ENCODE data around the gene SST. TPM values are rescaled to one million over a fixed set of nuclear protein-coding genes. Genes with fewer than 3 reads are reported as not detected.

Gene SST
- total and polyA plus RNA-seq, 10 of the 15 experiments (the other 5 are each of a cell fraction or from before 2014, with no cell fraction given) = 0.35 to 0.38 TPM; not detected in 8

DNA sequence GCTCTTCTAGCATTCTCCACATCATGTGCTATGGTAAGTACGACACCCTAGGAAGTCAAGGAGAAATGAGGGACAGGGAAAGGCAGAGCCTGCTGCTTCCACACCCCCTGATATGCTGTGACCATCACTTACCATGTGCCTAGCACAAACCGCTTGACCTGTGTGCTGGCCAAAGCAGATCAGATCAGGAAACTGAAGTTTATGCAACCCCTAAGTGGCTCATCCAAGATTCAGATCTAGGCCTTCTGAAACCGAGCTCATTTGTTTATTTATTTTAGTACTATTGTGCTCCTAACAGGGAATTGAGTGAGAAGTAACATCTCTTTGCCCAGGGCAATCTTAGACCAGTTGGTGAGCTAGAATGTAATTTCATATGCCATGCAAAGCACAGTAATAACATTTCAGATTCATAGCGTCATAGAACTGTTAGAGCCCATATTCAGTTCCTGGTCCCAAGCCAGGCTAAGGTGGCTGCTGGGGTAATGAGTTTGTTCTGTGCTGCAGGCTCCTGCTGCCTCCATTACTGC, 32.4 kb upstream of the SST start, which contains the start of gene RTP2:
Gene RTP2, minus strand, starts transcription at position 51 of the 527 bp plus-strand sequence. CDS start 429 bp downstream, outside the sequence.
- WGBS (ENCODE audit: insufficient coverage, insufficient replicate concordance, low lambda C conversion rate, missing lambda C conversion rate) = 26% methylated on average over 4 of the region's 4 CpGs
- Histone ChIP-seq H3K79me2 (ENCODE audit: control insufficient read depth, insufficient read depth, low read length) (no peaks in the 10 kb centered on the region), H3K27me3 (replicated peaks in 1 of 2; ENCODE audit: control insufficient read depth in 2 of 2, insufficient read depth in 2 of 2, low read length in 1 of 2) (peaks cover 0 to 1% of the 10 kb centered on the region in 2 experiments; a peak in 1 of 4 replicates), H3K4me2 (ENCODE audit: control insufficient read depth, insufficient read depth) (no peak within 1 kb of the TSS), H3K9me3 (replicated peaks; ENCODE audit: control insufficient read depth, insufficient read depth, low read length) (no peaks in the 10 kb centered on the region), H3K4me3 (no peak within 1 kb of the TSS), H3K27ac (ENCODE audit: control insufficient read depth, insufficient read depth) (no peak within 1 kb of the TSS), H2AFZ (ENCODE audit: control insufficient read depth, low read depth, low read length) (no peak within 1 kb of the TSS), H4K20me1 (ENCODE audit: control insufficient read depth, insufficient read depth) (no peaks in the 10 kb centered on the region), H3K36me3 (ENCODE audit: control insufficient read depth in 2 of 2, insufficient read depth in 2 of 2, low read length in 1 of 2) (no peaks in the 10 kb centered on the region), H3K9ac (ENCODE audit: control insufficient read depth, insufficient read depth, low read length) (no peak within 1 kb of the TSS), H3K4me1 (ENCODE audit: control insufficient read depth, insufficient read depth, low read length) (no peaks in the 10 kb centered on the region)
- TF ChIP-seq ZNF274 (IDR thresholded peaks at IDR 0.05; ENCODE audit: insufficient read depth, insufficient read length) (no peak), SMAD5 (IDR thresholded peaks at IDR 0.05; ENCODE audit: low read depth) (no peak), PML (IDR thresholded peaks at IDR 0.05; ENCODE audit: low read length) (no peak), BCL11A (IDR thresholded peaks at IDR 0.05; ENCODE audit: low read depth, low read length) (no peak), CHD2 (IDR thresholded peaks at IDR 0.05; ENCODE audit: borderline replicate concordance, low read depth, low read length) (no peak), NFYA (IDR thresholded peaks at IDR 0.05; ENCODE audit: borderline replicate concordance, low read depth, low read length) (no peak), SRF (IDR thresholded peaks at IDR 0.05; ENCODE audit: low read depth in 2 of 2, low read length in 2 of 2) (no peak), POU2F2 (IDR thresholded peaks at IDR 0.05; ENCODE audit: borderline replicate concordance, low read depth, low read length) (no peak), FOXK2 (IDR thresholded peaks at IDR 0.05) (no peak)
- TF ChIP-seq, protein P1, sequence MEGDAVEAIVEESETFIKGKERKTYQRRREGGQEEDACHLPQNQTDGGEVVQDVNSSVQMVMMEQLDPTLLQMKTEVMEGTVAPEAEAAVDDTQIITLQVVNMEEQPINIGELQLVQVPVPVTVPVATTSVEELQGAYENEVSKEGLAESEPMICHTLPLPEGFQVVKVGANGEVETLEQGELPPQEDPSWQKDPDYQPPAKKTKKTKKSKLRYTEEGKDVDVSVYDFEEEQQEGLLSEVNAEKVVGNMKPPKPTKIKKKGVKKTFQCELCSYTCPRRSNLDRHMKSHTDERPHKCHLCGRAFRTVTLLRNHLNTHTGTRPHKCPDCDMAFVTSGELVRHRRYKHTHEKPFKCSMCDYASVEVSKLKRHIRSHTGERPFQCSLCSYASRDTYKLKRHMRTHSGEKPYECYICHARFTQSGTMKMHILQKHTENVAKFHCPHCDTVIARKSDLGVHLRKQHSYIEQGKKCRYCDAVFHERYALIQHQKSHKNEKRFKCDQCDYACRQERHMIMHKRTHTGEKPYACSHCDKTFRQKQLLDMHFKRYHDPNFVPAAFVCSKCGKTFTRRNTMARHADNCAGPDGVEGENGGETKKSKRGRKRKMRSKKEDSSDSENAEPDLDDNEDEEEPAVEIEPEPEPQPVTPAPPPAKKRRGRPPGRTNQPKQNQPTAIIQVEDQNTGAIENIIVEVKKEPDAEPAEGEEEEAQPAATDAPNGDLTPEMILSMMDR (IDR thresholded peaks at IDR 0.05 in 2 of 3, conservative IDR thresholded peaks at IDR 0.05 in 1 of 3; ENCODE audit: control insufficient read depth in 2 of 3, extremely low read depth in 1 of 3, insufficient read depth in 1 of 3, low read depth in 3 of 3, low read length in 3 of 3) = no peak
- TF ChIP-seq, protein P2, sequence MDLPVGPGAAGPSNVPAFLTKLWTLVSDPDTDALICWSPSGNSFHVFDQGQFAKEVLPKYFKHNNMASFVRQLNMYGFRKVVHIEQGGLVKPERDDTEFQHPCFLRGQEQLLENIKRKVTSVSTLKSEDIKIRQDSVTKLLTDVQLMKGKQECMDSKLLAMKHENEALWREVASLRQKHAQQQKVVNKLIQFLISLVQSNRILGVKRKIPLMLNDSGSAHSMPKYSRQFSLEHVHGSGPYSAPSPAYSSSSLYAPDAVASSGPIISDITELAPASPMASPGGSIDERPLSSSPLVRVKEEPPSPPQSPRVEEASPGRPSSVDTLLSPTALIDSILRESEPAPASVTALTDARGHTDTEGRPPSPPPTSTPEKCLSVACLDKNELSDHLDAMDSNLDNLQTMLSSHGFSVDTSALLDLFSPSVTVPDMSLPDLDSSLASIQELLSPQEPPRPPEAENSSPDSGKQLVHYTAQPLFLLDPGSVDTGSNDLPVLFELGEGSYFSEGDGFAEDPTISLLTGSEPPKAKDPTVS (IDR thresholded peaks at IDR 0.05; ENCODE audit: low read depth, low read length) = no peak
- intact Hi-C loops (cut with micrococcal nuclease; ENCODE audit: unreplicated experiment) = no loop called here
- BruUV-seq (replicated peaks) = no TSS peak
- POLR2A ChIA-PET = no interaction called here
- SMC1A ChIA-PET (ENCODE audit: uncharacterized antibody, unreplicated experiment) = interaction anchor here (0.8 to 3.1 kb wide), 3 partner anchors 11 to 23 kb away, joined by 3 to 14 read pairs (median 3); no protein-coding TSS in a partner anchor
- ATAC-seq (no peak), FAIRE-seq (no peak), DNase-seq (ENCODE audit: low read depth, low spot score) (no peak)
- CTCF ChIA-PET = interaction anchor here (0.8 to 2.9 kb wide), 8 partner anchors 11 to 1252 kb away, joined by 3 to 18 read pairs (median 4); no protein-coding TSS in a partner anchor
- RAD21 ChIA-PET (ENCODE audit: unreplicated experiment) = interaction anchor here (0.8 kb wide), 1 partner anchor 383 kb away, joined by 3 read pairs; no protein-coding TSS in a partner anchor
- in situ Hi-C loops (cut with MboI) = no loop called here

Measured in GM12878 (cell line).